Measurements from ENCODE around the gene SUPT20H.

The SUPT20H gene

GRCh38 chr13:36999054-36999714 lies 60.3 kb downstream of the SUPT20H start, which contains the start of gene ALG5:
ALG5 (minus strand) TSS chr13:36999340; CDS start chr13:36999300, 40 bp downstream.
- peak; percentile 89 for DNase-seq (ENCODE audit: low read depth)

GRCh38 chr13:36998624-36999041 lies 60.9 kb downstream of the SUPT20H start:
- peak; percentile 16 for DNase-seq (ENCODE audit: low read depth)

- peak; percentile 40 for DNase-seq (ENCODE audit: low read depth)
Measured at GRCh38 chr13:36997716-36998427, 61.6 kb downstream of the SUPT20H start.

DNA sequence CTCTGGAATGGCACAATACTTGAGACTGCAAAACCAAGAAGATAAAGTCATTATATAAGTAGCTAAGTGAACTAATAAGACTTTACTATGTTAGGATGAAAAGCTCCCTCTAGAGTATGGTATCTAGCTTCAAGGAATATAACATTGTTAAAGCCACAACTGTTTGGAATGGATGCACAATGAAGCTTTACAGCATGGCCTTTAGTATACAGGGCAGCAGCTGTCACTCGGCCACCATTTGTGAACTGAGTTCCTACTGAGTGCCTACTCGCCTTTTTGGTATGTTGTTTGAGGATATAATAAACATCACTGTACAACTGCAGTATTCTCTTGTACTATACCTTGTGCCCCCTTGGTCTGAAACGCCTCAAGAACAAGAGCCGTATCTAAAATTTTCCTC lies 67.1 kb downstream of the SUPT20H start:
- DNase-seq (ENCODE audit: low read depth): no peak

DNA sequence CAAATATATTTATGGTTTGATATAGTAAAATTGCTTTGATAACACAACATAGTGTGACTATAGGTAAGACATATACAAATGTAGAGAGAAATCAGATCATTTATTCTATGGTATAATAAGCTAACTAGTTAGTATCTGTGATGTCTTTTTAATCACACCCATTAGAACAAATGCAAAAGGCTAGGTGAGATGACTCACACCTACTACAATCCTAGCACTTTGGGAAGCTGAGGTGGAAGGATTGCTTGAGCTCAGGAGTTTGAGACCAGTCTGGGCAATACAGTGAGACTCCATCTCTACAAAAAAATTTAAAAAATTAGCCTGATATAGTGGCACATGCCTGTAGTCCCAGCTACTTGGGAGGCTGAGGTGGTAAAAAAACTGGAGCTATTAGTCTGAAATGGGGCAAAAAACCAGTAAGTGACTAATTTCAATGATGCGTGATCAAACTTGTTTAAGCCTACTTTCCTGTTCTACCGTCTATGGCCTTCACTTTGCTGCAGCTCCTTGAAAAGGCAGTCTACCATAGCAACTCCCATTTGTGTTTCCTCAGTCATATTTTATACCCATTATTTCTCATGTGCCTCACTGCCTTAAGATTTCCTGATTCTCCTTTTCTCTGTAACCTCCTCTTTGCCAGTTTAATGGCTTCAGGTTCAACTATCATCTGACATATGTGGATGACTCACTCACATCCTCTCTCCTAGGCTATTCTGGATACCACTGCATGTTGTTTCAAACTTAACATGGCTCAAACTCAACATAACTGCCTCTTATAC lies 72.8 kb downstream of the SUPT20H start:
- peak; percentile 52 for DNase-seq (ENCODE audit: low read depth)

- peak; percentile 67 for DNase-seq (ENCODE audit: low read depth)
Measured at GRCh38 chr13:36981156-36981743, 78.2 kb downstream of the SUPT20H start.

DNA sequence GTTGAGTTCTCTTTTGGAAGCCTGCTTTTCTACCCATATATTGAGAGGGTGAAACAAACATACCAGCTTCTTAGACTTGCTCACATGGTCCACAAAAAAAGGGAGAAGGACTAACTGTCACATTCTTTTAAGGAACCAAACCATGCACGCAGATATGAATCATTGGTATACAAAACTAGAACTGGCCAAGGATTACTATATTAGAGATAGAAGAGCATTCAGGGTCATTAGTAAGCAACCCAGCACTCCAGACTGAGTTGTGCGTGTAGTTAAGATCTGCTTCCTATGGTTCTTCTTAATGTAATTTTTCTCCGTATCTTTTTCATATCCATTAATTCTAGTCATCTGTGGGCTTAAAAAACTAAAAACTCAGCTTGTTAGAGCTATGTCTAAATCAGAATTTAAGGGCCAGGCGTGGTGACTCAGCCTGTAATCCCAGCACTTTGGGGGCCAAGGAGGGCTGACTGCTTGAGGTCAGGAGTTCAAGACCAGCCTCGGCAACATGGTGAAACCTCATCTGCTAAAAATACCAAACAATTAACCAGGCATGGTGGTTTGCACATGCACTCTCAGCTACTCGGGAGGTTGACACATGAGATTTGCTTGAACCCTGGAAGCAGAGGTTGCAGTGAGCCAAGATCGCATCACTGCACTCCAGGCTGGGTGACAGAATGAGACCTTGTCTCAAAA lies 80.0 kb downstream of the SUPT20H start:
- peak; percentile 69 for DNase-seq (ENCODE audit: low read depth)

DNA sequence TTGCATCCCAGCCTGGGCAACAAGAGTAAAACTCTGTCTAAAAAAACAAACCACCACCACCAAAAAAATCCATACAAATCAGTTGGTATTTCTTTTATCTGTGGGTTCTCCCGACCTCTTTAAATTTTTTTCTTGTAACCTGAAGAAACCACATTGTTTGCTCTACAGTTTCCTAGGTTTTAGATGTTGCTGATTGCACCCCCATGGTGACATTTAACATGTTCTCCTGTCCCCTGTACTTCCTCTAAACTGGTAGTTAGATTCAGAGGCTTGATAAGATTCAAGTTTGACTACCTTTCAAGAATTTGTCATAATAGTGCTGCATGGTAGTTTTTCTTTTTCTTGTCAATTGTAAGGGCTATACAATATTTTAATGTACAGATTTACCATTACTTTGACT lies 84.3 kb downstream of the SUPT20H start:
- no peak for DNase-seq (ENCODE audit: low read depth)

DNA sequence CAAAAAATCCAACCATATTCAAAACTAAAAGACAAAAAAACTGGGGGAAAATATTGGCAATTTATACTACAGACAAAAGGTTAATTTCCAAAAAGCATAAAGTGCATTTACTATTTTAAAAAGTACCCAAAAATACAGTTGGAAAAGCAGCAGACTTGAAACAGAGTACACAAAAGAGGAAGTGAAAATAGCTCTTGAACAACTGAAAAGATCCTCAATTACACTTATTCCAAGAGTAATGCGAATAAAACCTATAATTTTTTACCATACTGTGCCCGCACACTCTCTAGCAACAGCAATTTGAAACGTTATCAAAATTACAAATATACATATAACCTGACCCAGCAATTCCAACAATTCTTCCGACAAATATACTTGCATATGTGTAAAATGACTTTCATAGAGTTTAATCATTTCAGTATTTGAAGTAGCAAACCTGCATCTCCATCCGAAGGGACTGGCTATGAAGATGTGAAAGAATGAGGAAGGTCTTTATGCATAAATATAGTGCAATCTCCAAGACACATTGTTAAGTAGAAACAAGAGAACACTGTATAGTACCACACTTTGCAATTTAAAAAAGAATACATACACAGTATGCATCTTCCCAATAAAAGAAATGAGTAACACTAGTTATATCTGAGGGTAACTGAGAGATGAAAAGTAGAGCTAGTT lies 85.7 kb downstream of the SUPT20H start:
- no peak for DNase-seq (ENCODE audit: low read depth)

DNA sequence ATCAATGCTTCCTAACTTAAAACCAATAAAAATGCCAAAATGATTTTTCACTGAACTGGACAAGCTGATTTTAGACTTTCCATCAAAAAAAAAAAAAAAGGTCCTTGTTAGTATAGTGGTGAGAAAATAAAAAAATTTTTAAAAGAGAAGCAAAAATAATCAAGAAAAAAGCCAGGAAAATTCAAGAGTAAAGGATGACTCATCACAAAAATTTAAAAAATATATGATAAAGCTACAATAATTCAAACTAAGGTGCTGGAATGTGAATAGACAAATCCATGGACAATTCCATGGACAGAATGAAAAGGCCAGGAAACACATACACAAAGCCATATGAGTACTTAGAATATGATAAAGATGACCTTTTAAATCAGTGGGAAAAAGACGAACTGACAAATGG lies 86.5 kb downstream of the SUPT20H start:
- no peak for DNase-seq (ENCODE audit: low read depth)

DNA sequence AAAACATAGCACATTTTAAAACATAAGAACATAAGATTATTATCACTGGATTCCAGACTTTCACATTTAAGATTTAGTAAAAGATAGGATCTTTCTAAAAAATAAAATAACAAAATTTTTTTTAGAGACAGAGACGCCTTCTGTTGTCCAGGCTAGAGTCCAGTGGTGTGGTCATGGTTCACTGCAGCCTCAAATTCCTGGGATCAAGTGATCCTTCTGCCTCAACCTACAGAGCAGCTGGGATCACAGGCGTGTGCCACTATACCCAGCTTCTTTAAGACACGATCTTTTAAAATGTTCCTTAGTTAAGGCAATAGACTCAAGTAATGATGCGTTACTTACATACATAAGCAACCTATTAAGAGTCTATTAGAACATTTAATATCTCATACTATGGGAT lies 93.1 kb downstream of the SUPT20H start:
- DNase-seq (ENCODE audit: low read depth): no peak

GRCh38 chr13:36965767-36966166 lies 93.7 kb downstream of the SUPT20H start:
- DNase-seq (ENCODE audit: low read depth): peak; percentile 81

- DNase-seq (ENCODE audit: low read depth): no peak
Measured at GRCh38 chr13:36959456-36960116, 99.9 kb downstream of the SUPT20H start.
